SK-N-SH treated with all-trans-retinoic acid at 6 μM for 48 hours (cell line): ENCODE measurements around the gene CRISPLD2.
"Not testable (repeated sequence)": the region's sequence is repeated elsewhere in the genome, so short reads cannot be mapped to it uniquely, and the experiment has no call there.

Experiments used
- ISL1 ChIP-seq: fragments of 250-450 bp; sonication (Bioruptor Pico); IDR thresholded peaks from 2 replicates; pipeline ENCODE4 v2.1.2; 2022; ENCODE audit warnings: mild to moderate bottlenecking, moderate library complexity
- TCF4 ChIP-seq: fragments of 250-450 bp; sonication (Bioruptor Pico); IDR thresholded peaks from 2 replicates; pipeline ENCODE4 v1.8.0; 2021; ENCODE audit warnings: mild to moderate bottlenecking, moderate library complexity, borderline replicate concordance
- ZFP30 ChIP-seq: fragments of 450-650 bp; formaldehyde crosslinking; IDR thresholded peaks from 2 replicates; pipeline ENCODE4 v1.5.0; 2022; ENCODE audit warnings: mild to moderate bottlenecking, moderate library complexity
- TF ChIP-seq, protein P1 (sequence below): fragments of 250-450 bp; sonication (Bioruptor Pico); IDR thresholded peaks from 2 replicates; pipeline ENCODE4 v1.5.1; 2021; ENCODE audit warnings: mild to moderate bottlenecking, moderate library complexity
- TF ChIP-seq, protein P2 (sequence below): fragments of 250-450 bp; sonication (Bioruptor Pico); IDR thresholded peaks from 2 replicates; pipeline ENCODE4 v1.5.1; 2020; ENCODE audit warnings: low read depth, mild to moderate bottlenecking, moderate library complexity
- TF ChIP-seq, protein P3 (sequence below): fragments of 250-450 bp; sonication (Bioruptor Pico); IDR thresholded peaks from 2 replicates; pipeline ENCODE4 v1.8.0; 2020; ENCODE audit warnings: mild to moderate bottlenecking, moderate library complexity, borderline replicate concordance
- TF ChIP-seq, protein P4 (sequence below): fragments of 250-450 bp; sonication (Bioruptor Pico); IDR thresholded peaks from 2 replicates; pipeline ENCODE4 v1.8.0; 2021; ENCODE audit warnings: low read depth, mild to moderate bottlenecking, moderate library complexity, borderline replicate concordance

DNA sequence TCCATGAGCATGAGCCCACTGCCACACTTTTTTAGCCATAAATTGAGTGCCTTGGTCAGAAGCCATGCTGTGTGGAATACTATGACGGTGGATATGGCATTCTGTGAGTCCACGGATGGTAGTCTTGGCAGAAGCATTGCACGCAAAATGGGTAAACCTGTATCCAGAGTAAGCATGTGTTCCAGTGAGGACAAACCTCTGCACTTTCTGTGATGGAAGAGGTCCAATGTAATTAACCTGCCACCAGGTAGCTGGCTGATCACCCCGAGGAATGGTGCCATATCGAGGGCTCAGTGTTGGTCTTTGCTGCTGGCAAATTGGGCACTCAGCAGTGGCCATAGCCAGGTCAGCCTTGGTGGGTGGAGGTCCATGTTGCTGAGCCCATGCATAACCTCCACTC lies 37.0 kb downstream of the CRISPLD2 start:
- TF ChIP-seq, protein P1, sequence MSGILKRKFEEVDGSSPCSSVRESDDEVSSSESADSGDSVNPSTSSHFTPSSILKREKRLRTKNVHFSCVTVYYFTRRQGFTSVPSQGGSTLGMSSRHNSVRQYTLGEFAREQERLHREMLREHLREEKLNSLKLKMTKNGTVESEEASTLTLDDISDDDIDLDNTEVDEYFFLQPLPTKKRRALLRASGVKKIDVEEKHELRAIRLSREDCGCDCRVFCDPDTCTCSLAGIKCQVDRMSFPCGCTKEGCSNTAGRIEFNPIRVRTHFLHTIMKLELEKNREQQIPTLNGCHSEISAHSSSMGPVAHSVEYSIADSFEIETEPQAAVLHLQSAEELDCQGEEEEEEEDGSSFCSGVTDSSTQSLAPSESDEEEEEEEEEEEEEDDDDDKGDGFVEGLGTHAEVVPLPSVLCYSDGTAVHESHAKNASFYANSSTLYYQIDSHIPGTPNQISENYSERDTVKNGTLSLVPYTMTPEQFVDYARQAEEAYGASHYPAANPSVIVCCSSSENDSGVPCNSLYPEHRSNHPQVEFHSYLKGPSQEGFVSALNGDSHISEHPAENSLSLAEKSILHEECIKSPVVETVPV (CRISPR knock-in tag) = not testable (repeated sequence)
- TF ChIP-seq TCF4; ZFP30 (CRISPR knock-in tag); ISL1 (CRISPR knock-in tag): not testable (repeated sequence)
- TF ChIP-seq, protein P2, sequence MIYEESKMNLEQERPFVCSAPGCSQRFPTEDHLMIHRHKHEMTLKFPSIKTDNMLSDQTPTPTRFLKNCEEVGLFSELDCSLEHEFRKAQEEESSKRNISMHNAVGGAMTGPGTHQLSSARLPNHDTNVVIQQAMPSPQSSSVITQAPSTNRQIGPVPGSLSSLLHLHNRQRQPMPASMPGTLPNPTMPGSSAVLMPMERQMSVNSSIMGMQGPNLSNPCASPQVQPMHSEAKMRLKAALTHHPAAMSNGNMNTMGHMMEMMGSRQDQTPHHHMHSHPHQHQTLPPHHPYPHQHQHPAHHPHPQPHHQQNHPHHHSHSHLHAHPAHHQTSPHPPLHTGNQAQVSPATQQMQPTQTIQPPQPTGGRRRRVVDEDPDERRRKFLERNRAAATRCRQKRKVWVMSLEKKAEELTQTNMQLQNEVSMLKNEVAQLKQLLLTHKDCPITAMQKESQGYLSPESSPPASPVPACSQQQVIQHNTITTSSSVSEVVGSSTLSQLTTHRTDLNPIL (CRISPR knock-in tag) = not testable (repeated sequence)
- TF ChIP-seq, protein P3, sequence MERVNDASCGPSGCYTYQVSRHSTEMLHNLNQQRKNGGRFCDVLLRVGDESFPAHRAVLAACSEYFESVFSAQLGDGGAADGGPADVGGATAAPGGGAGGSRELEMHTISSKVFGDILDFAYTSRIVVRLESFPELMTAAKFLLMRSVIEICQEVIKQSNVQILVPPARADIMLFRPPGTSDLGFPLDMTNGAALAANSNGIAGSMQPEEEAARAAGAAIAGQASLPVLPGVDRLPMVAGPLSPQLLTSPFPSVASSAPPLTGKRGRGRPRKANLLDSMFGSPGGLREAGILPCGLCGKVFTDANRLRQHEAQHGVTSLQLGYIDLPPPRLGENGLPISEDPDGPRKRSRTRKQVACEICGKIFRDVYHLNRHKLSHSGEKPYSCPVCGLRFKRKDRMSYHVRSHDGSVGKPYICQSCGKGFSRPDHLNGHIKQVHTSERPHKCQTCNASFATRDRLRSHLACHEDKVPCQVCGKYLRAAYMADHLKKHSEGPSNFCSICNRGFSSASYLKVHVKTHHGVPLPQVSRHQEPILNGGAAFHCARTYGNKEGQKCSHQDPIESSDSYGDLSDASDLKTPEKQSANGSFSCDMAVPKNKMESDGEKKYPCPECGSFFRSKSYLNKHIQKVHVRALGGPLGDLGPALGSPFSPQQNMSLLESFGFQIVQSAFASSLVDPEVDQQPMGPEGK (CRISPR knock-in tag) = not testable (repeated sequence)
- TF ChIP-seq, protein P4, sequence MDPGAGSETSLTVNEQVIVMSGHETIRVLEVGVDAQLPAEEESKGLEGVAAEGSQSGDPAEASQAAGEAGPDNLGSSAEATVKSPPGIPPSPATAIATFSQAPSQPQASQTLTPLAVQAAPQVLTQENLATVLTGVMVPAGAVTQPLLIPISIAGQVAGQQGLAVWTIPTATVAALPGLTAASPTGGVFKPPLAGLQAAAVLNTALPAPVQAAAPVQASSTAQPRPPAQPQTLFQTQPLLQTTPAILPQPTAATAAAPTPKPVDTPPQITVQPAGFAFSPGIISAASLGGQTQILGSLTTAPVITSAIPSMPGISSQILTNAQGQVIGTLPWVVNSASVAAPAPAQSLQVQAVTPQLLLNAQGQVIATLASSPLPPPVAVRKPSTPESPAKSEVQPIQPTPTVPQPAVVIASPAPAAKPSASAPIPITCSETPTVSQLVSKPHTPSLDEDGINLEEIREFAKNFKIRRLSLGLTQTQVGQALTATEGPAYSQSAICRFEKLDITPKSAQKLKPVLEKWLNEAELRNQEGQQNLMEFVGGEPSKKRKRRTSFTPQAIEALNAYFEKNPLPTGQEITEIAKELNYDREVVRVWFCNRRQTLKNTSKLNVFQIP (CRISPR knock-in tag) = not testable (repeated sequence)
